Upper lobe of left lung (tissue), 4 donors: ENCODE results near the gene SELENOP.
"Not testable (repeated sequence)": the region's sequence is repeated elsewhere in the genome, so short reads cannot be mapped to it uniquely, and the experiment has no call there.

ENCODE experiments used
- CTCF ChIP-seq, 6 experiments: fragments of 450-650 bp in 4 of 6; fragments of 200-600 bp in 2 of 6; sonication (generic) in 2 of 6; IDR thresholded peaks; one replicate each; pipeline ENCODE4 v1.5.1; 2016 to 2019; ENCODE audit warnings: antibody characterized with exemption in 6 of 6
- EP300 ChIP-seq, 4 donors: sonication (generic); formaldehyde crosslinking; IDR thresholded peaks; one replicate each; pipeline ENCODE4 v1.5.1; 2017; ENCODE audit warnings: antibody characterized with exemption in 4 of 4, control low read depth in 2 of 4
- POLR2A ChIP-seq, 4 donors: fragments of 450-650 bp; IDR thresholded peaks; one replicate each; pipeline ENCODE4 v1.5.1; 2016 to 2017; ENCODE audit warnings: antibody characterized with exemption in 4 of 4, mild to moderate bottlenecking in 2 of 4

GRCh38 chr5:42844408-42844807 is 32.7 kb upstream of the SELENOP start:
- TF ChIP-seq POLR2A, CTCF, EP300 (IDR thresholded peaks at IDR 0.05): not testable (repeated sequence)
